B cell (primary cell): Measurements from ENCODE around the gene MAPT. TPM values are rescaled to one million over a fixed set of nuclear protein-coding genes. Genes with fewer than 3 reads are reported as not detected.

ENCODE experiments used
- ATAC-seq: fragments of 200-7000 bp; cut with Tn5 transposase; one replicate; pipeline ENCODE4 v1.10.0; 2021; ENCODE audit warnings: low read depth, mild to moderate bottlenecking, moderate number of reproducible peaks, moderate library complexity
- CTCF ChIA-PET: fragments of 350-600 bp; sonication (Branson Sonifier 250); formaldehyde crosslinking; loops from one replicate; lab custom pipeline; 2021; ENCODE audit warnings: antibody characterized with exemption, inconsistent platforms; lab: Charles Lee
- POLR2A ChIA-PET: fragments of 350-600 bp; sonication (Branson Sonifier 250); formaldehyde crosslinking; loops from one replicate; lab custom pipeline; 2021; ENCODE audit warnings: antibody characterized with exemption; lab: Charles Lee
- DNase-seq: peaks from one replicate; pipeline ENCODE4 v3.0.0; 2013
- H2AFZ ChIP-seq: 2 replicates; pipeline ENCODE4 v1.6.1; 2012; ENCODE audit warnings: mild to moderate bottlenecking, low read depth, low read length; ENCODE audit not compliant: insufficient read depth, poor library complexity, severe bottlenecking
- H3K27ac ChIP-seq, 2 donors: 1 replicate in 1 of 2; 2 replicates in 1 of 2; pipeline ENCODE4 v1.5.1; 2012 to 2013; ENCODE audit warnings: low read length in 2 of 2, mild to moderate bottlenecking in 2 of 2, moderate library complexity in 1 of 2
- H3K27me3 ChIP-seq, 4 experiments: fragments of 200-600 bp in 1 of 4; sonication (generic) in 1 of 4; replicated peaks in 1 of 4; 1 replicate in 2 of 4; 2 replicates in 2 of 4; pipeline versions ENCODE4 v1.6.1 to v1.7.0; 2013 to 2016; ENCODE audit warnings: low read length in 3 of 4, mild to moderate bottlenecking in 2 of 4, mixed read lengths in 1 of 4, moderate library complexity in 1 of 4; ENCODE audit not compliant: insufficient read depth in 4 of 4, control insufficient read depth in 3 of 4; ENCODE audit errors: control extremely low read depth in 1 of 4
- H3K36me3 ChIP-seq, 2 experiments: replicated peaks in 1 of 2; 1 replicate in 1 of 2; 2 replicates in 1 of 2; pipeline versions ENCODE4 v1.6.1 to v1.7.1; 2013; ENCODE audit warnings: low read length in 1 of 2; ENCODE audit not compliant: insufficient read depth in 2 of 2, control insufficient read depth in 1 of 2; ENCODE audit errors: control extremely low read depth in 1 of 2, extremely low read depth in 1 of 2
- H3K4me1 ChIP-seq, 2 donors: fragments of 200-600 bp in 1 of 2; sonication (generic) in 1 of 2; 1 replicate in 1 of 2; 2 replicates in 1 of 2; pipeline versions ENCODE4 v1.5.1 to v1.6.1; 2013 to 2017; ENCODE audit warnings: low read length in 2 of 2; ENCODE audit not compliant: control insufficient read depth in 2 of 2, insufficient read depth in 2 of 2
- H3K4me2 ChIP-seq: replicated peaks from 2 replicates; pipeline ENCODE3; 2012; ENCODE audit warnings: mild to moderate bottlenecking, low read depth, low read length; ENCODE audit not compliant: poor library complexity, severe bottlenecking
- H3K4me3 ChIP-seq, 5 experiments: fragments of 200-600 bp in 1 of 5; sonication (generic) in 1 of 5; 1 replicate in 3 of 5; 2 replicates in 2 of 5; pipeline versions ENCODE4 v1.5.1 to v1.7.0; 2011 to 2016; ENCODE audit warnings: low read length in 4 of 5, mild to moderate bottlenecking in 4 of 5, low read depth in 2 of 5, control low read depth in 1 of 5, moderate library complexity in 1 of 5; ENCODE audit not compliant: insufficient read depth in 1 of 5; ENCODE audit errors: control extremely low read depth in 1 of 5, extremely low read depth in 1 of 5
- H3K79me2 ChIP-seq: fragments of 200-600 bp; sonication (generic); one replicate; pipeline ENCODE4 v1.6.0; 2016; ENCODE audit warnings: low read length; ENCODE audit not compliant: control insufficient read depth, insufficient read depth
- H3K9ac ChIP-seq: fragments of 200-600 bp; sonication (generic); 2 replicates; pipeline ENCODE4 v1.6.1; 2017; ENCODE audit warnings: mild to moderate bottlenecking, low read length, moderate library complexity
- H3K9me3 ChIP-seq, 3 donors: one replicate each; pipeline versions ENCODE4 v1.6.1 to v1.7.1; 2013; ENCODE audit warnings: low read length in 2 of 3; ENCODE audit not compliant: control insufficient read depth in 2 of 3, insufficient read depth in 1 of 3; ENCODE audit errors: control extremely low read depth in 1 of 3
- H4K20me1 ChIP-seq: 2 replicates; pipeline ENCODE4 v1.6.0; 2012; ENCODE audit warnings: mild to moderate bottlenecking, low read length; ENCODE audit not compliant: insufficient read depth, control insufficient read depth, poor library complexity, severe bottlenecking
- H3K27ac Mint-ChIP-seq: one replicate; pipeline ENCODE4 v1.8.0; 2021; ENCODE audit warnings: mixed read lengths
- H3K27me3 Mint-ChIP-seq: one replicate; pipeline ENCODE4 v1.8.0; 2021; ENCODE audit warnings: mixed read lengths
- H3K4me1 Mint-ChIP-seq: one replicate; pipeline ENCODE4 v1.8.0; 2021; ENCODE audit warnings: mixed read lengths
- H3K4me3 Mint-ChIP-seq: one replicate; pipeline ENCODE4 v1.8.0; 2021; ENCODE audit warnings: mixed read lengths
- H3K9me3 Mint-ChIP-seq: one replicate; pipeline ENCODE4 v1.8.0; 2022; ENCODE audit warnings: mixed read lengths; ENCODE audit not compliant: insufficient read depth
- EZH2 ChIP-seq: IDR thresholded peaks from 2 replicates; pipeline ENCODE4 v1.6.1; 2012; ENCODE audit warnings: borderline replicate concordance, low read depth, mild to moderate bottlenecking, moderate library complexity, low read length; ENCODE audit not compliant: insufficient read depth, poor library complexity, severe bottlenecking
- WGBS: methylation state at CpG from one replicate; pipeline ENCODE4 v1.1.5; 2013; ENCODE audit warnings: missing lambda C conversion rate; ENCODE audit not compliant: insufficient coverage; 5-methylcytosine and 5-hydroxymethylcytosine counted together
- intact Hi-C: fragments of 100-400 bp; cut with micrococcal nuclease; formaldehyde crosslinking; loops from one replicate; pipeline ENCODE4 v1.10.0; 2022
- polyA plus RNA-seq: library from polyadenylated mRNA; depleted of rRNA; stranded (reverse); fragments of >200 nt; gene quantifications from 2 replicates; pipeline ENCODE4 v1.2.3, GENCODE V29; 2012
- total RNA-seq, 2 donors: library from RNA; stranded (reverse); fragments of 120-200 nt in 1 of 2; gene quantifications; 1 replicate in 1 of 2; 2 replicates in 1 of 2; pipeline versions ENCODE4 v1.2.3 to v1.2.4, GENCODE V29; 2013 to 2022
- TF ChIP-seq, protein P1 (sequence below): fragments of 200-600 bp; IDR thresholded peaks from one replicate; pipeline ENCODE4 v1.8.0; 2022; ENCODE audit warnings: antibody characterized with exemption, mild to moderate bottlenecking

Gene MAPT
- total and polyA plus RNA-seq, 2 donors (not counting 1 experiment from before 2014, with no cell fraction given) = 0.13 to 0.20 TPM

DNA sequence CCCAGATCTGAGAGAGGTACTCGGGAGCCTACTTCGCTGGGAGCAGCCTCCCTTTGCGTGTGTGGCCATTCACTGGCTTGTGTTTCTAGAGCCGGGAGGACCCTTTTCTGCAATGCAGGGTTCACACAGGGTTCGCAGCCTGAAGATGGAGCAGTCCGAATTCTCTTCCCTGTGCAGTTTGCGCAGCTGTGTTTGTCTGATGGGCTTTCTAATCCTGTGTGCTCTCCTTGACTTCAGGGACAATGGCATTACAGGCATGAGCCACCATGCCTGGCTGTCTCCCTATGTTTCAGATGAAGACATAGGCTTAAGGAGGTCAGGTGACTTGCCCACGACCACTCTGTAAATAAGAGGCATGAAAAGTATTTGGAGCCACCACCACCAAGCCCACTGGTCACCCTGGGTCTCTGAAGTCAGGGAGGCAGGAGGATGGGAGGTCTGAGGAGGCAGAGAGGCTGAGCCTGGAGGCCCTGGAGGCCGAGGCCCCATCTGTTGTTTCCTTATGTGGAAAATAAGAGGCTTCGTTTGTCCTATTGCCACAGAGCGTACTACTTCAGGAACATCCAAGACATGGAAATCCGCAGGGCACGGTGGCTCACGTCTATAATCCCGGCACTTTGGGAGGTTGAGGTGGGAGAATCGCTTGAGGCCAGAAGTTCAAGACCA lies 99.7 kb downstream of the MAPT start:
- H3K27me3 ChIP-seq = no peaks in the 10 kb centered on the region
- no peak overlapping the region for H3K4me2 ChIP-seq
- no peaks in the 10 kb centered on the region for H3K4me1 ChIP-seq
- no peak overlapping the region for H2AFZ ChIP-seq
- DNase-seq (no peak), ATAC-seq (no peak)
- H3K9me3 ChIP-seq = no peaks in the 10 kb centered on the region
- no peaks in the 10 kb centered on the region for H3K79me2 ChIP-seq
- TF ChIP-seq, protein P1, sequence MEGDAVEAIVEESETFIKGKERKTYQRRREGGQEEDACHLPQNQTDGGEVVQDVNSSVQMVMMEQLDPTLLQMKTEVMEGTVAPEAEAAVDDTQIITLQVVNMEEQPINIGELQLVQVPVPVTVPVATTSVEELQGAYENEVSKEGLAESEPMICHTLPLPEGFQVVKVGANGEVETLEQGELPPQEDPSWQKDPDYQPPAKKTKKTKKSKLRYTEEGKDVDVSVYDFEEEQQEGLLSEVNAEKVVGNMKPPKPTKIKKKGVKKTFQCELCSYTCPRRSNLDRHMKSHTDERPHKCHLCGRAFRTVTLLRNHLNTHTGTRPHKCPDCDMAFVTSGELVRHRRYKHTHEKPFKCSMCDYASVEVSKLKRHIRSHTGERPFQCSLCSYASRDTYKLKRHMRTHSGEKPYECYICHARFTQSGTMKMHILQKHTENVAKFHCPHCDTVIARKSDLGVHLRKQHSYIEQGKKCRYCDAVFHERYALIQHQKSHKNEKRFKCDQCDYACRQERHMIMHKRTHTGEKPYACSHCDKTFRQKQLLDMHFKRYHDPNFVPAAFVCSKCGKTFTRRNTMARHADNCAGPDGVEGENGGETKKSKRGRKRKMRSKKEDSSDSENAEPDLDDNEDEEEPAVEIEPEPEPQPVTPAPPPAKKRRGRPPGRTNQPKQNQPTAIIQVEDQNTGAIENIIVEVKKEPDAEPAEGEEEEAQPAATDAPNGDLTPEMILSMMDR = no peak
- TF ChIP-seq EZH2 = no peak
- intact Hi-C loops = no loop called here
- H3K36me3 ChIP-seq = no peaks in the 10 kb centered on the region
- H4K20me1 ChIP-seq = no peaks in the 10 kb centered on the region
- no peak overlapping the region for H3K27ac ChIP-seq
- ChIA-PET POLR2A (no interaction called here), CTCF (no interaction called here)
- no peaks in the 10 kb centered on the region for H3K4me1 Mint-ChIP-seq
- no peaks in the 10 kb centered on the region for H3K27me3 Mint-ChIP-seq
- H3K4me3 Mint-ChIP-seq = no peak overlapping the region
- H3K9ac ChIP-seq = no peak overlapping the region
- H3K9me3 Mint-ChIP-seq = no peaks in the 10 kb centered on the region
- no peak overlapping the region for H3K4me3 ChIP-seq
- no peak overlapping the region for H3K27ac Mint-ChIP-seq
- 94% methylated on average over 9 of the region's 16 CpGs for WGBS

GRCh38 chr17:45994987-45995386 lies 100.6 kb downstream of the MAPT start:
- no peak overlapping the region for H3K4me3 Mint-ChIP-seq
- no peaks in the 10 kb centered on the region for H3K27me3 Mint-ChIP-seq
- Histone ChIP-seq H3K4me1 (no peaks in the 10 kb centered on the region), H3K27ac (no peak overlapping the region), H3K4me2 (no peak overlapping the region), H3K79me2 (no peaks in the 10 kb centered on the region), H4K20me1 (no peaks in the 10 kb centered on the region), H3K9ac (no peak overlapping the region), H3K27me3 (no peaks in the 10 kb centered on the region), H3K4me3 (no peak overlapping the region), H2AFZ (no peak overlapping the region), H3K9me3 (no peaks in the 10 kb centered on the region), H3K36me3 (no peaks in the 10 kb centered on the region)
- ATAC-seq = no peak
- no peak for DNase-seq
- WGBS = 98% methylated on average over 5 of the region's 8 CpGs
- no peaks in the 10 kb centered on the region for H3K9me3 Mint-ChIP-seq
- H3K27ac Mint-ChIP-seq = no peak overlapping the region
- ChIA-PET CTCF (interaction anchor here (1.1 to 2.0 kb wide), 2 partner anchors 9 to 218 kb away, joined by 5 to 6 read pairs; no protein-coding TSS in a partner anchor), POLR2A (no interaction called here)
- TF ChIP-seq, protein P1 = no peak
- no peak for TF ChIP-seq EZH2
- H3K4me1 Mint-ChIP-seq = no peaks in the 10 kb centered on the region
- intact Hi-C loops = no loop called here
